ENCODE measurements around the gene ENAH. TPM values are rescaled to one million over a fixed set of nuclear protein-coding genes. Genes with fewer than 3 reads are reported as not detected.

ENAH gene
- total RNA-seq, 1 experiment from 2014 or later, result 285 TPM

DNA sequence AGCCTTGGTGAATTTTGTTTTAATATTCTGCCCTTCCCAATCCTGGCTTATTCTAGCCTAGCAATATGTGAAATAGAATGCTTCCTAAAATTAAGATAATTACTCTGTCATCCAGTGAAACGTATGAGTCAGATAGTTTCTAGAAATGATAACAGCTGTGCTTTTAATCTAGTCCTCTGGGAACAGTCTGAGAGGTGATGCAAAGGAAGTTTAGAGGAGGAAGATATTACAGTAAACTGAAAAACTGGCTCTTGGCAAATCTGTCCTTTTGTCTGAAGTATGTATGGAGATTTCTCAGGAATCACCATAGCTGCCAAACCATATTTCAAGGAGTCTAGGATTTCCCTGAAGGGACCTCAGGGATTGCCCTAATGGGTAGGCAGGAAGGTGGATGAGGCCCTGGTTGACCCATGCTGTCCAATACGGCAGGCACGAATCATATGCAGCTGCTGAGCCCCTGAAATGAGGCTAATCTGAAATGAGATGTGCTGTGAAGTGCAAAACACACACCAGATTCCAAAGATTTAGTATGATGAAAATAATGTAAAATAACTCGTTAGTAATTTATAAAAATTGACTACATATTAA, 154.3 kb downstream of the ENAH start:
- Mint-ChIP-seq H3K27ac (peak overlapping the region in 1 of 3 experiments; percentile 43; a peak in 2 of 7 replicates), H3K4me3 (no peak overlapping the region), H3K9me3 (no peaks in the 10 kb centered on the region), H3K36me3 (ENCODE audit: insufficient read depth in 1 of 3, low read depth in 3 of 3) (peaks cover 5 to 56% (median 54%) of the 10 kb centered on the region in 3 experiments; a peak in 6 of 7 replicates), H3K4me1 (peaks cover 31 to 38% of the 10 kb centered on the region in 2 experiments), H3K27me3 (ENCODE audit: low read depth) (no peaks in the 10 kb centered on the region)
- Histone ChIP-seq H3K9me3 (ENCODE audit: control insufficient read depth, low read depth, low read length) (no peaks in the 10 kb centered on the region), H2BK15ac (ENCODE audit: low read depth, low read length) (no peak overlapping the region), H3K23ac (ENCODE audit: insufficient read length, low read depth, low read length) (no peak overlapping the region), H2AK5ac (ENCODE audit: insufficient read length, low read length) (no peak overlapping the region), H2AFZ (ENCODE audit: low read length) (no peak overlapping the region), H3K56ac (ENCODE audit: insufficient read length, low read depth, low read length) (no peak overlapping the region), H3K4ac (ENCODE audit: low read depth, low read length) (no peak overlapping the region), H3K4me2 (ENCODE audit: insufficient read depth, insufficient read length, low read length) (no peak overlapping the region), H4K20me1 (ENCODE audit: control insufficient read depth, insufficient read depth, insufficient read length) (no peaks in the 10 kb centered on the region), H4K8ac (replicated peaks; ENCODE audit: insufficient read length, low read depth, low read length) (no peak overlapping the region), H3K4me1 (ENCODE audit: insufficient read depth, low read length) (peaks cover 9% of the 10 kb centered on the region; the same call in 1 of the 2 replicates), H3K27ac (ENCODE audit: insufficient read length, low read depth, low read length) (no peak overlapping the region), H3K79me2 (ENCODE audit: insufficient read depth, low read length) (no peaks in the 10 kb centered on the region), H3K79me1 (ENCODE audit: insufficient read depth, low read depth, low read length, poor library complexity, severe bottlenecking) (no peaks in the 10 kb centered on the region), H3T11ph (ENCODE audit: low read length) (no peak overlapping the region), H3K23me2 (ENCODE audit: insufficient read length, low read depth, low read length, poor library complexity, severe bottlenecking) (no peaks in the 10 kb centered on the region), H2BK12ac (ENCODE audit: insufficient read length, low read depth, low read length) (no peak overlapping the region), H2BK5ac (ENCODE audit: insufficient read length, low read length) (no peak overlapping the region), H3K27me3 (ENCODE audit: insufficient read depth, low read length) (no peaks in the 10 kb centered on the region), H3K18ac (ENCODE audit: insufficient read length, low read depth, low read length) (no peak overlapping the region), H3K9ac (ENCODE audit: extremely low read depth, insufficient read length, low read length) (no peak overlapping the region), H4K91ac (ENCODE audit: insufficient read length, low read depth, low read length) (no peak overlapping the region), H2BK20ac (ENCODE audit: low read depth, low read length, poor library complexity, severe bottlenecking) (no peak overlapping the region), H2BK120ac (ENCODE audit: low read depth, low read length, poor library complexity, severe bottlenecking) (no peak overlapping the region), H4K5ac (ENCODE audit: insufficient read length, low read depth, low read length) (no peak overlapping the region), H3K14ac (ENCODE audit: insufficient read depth, low read length) (no peak overlapping the region)
- no CpG with 5 or more reads among the region's 4 CpGs for WGBS (ENCODE audit: extremely low coverage, insufficient read length, low lambda C conversion rate)
- TF ChIP-seq, protein P1, sequence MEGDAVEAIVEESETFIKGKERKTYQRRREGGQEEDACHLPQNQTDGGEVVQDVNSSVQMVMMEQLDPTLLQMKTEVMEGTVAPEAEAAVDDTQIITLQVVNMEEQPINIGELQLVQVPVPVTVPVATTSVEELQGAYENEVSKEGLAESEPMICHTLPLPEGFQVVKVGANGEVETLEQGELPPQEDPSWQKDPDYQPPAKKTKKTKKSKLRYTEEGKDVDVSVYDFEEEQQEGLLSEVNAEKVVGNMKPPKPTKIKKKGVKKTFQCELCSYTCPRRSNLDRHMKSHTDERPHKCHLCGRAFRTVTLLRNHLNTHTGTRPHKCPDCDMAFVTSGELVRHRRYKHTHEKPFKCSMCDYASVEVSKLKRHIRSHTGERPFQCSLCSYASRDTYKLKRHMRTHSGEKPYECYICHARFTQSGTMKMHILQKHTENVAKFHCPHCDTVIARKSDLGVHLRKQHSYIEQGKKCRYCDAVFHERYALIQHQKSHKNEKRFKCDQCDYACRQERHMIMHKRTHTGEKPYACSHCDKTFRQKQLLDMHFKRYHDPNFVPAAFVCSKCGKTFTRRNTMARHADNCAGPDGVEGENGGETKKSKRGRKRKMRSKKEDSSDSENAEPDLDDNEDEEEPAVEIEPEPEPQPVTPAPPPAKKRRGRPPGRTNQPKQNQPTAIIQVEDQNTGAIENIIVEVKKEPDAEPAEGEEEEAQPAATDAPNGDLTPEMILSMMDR (conservative IDR thresholded peaks at IDR 0.05), result no peak
- no peak for DNase-seq
